IMR-90 (cell line): ENCODE data around the gene PLXNA4. TPM values are rescaled to one million over a fixed set of nuclear protein-coding genes. Genes with fewer than 3 reads are reported as not detected.

ENCODE experiments used
- ATAC-seq: fragments of 200-7000 bp; cut with Tn5 transposase; 2 replicates; pipeline ENCODE4 v1.9.1; 2020; ENCODE audit warnings: low read depth, mild to moderate bottlenecking, moderate library complexity
- BruUV-seq: library from RNA; stranded (reverse); fragments of 400-500 nt; replicated peaks from 2 replicates; lab custom pipeline; 2021; lab: Mats Ljungman, UMichigan
- CTCF ChIA-PET: fragments of 300-600 bp; formaldehyde crosslinking; extraction: SDS; loops from one replicate; lab custom pipeline; 2021; ENCODE audit warnings: antibody characterized with exemption; lab: Yijun Ruan, JAX
- POLR2A ChIA-PET: fragments of 300-600 bp; sonication (Branson Sonifier 250); formaldehyde crosslinking; loops from one replicate; lab custom pipeline; 2022; ENCODE audit warnings: antibody characterized with exemption; ENCODE audit not compliant: unreplicated experiment; lab: Charles Lee
- DNase-seq: peaks from one replicate; pipeline ENCODE4 v3.0.0; 2013
- H2AFZ ChIP-seq: replicated peaks from 2 replicates; pipeline ENCODE3; 2013; ENCODE audit warnings: low read length, mild to moderate bottlenecking; ENCODE audit not compliant: poor library complexity
- H2AK5ac ChIP-seq: 2 replicates; pipeline ENCODE4 v1.6.1; 2013; ENCODE audit warnings: low read depth, low read length, inconsistent platforms
- H2AK9ac ChIP-seq: replicated peaks from 2 replicates; pipeline ENCODE3; 2013; ENCODE audit warnings: mild to moderate bottlenecking, low read depth, low read length, moderate library complexity; ENCODE audit not compliant: poor library complexity
- H2BK120ac ChIP-seq: 2 replicates; pipeline ENCODE4 v1.6.1; 2013; ENCODE audit warnings: low read depth, low read length, inconsistent platforms
- H2BK15ac ChIP-seq: 3 replicates; pipeline ENCODE4 v1.6.1; 2013; ENCODE audit warnings: low read depth, low read length, inconsistent platforms
- H2BK20ac ChIP-seq: 2 replicates; pipeline ENCODE4 v1.6.1; 2013; ENCODE audit warnings: low read depth, mild to moderate bottlenecking, inconsistent platforms, low read length, moderate library complexity
- H2BK5ac ChIP-seq: 2 replicates; pipeline ENCODE4 v1.6.1; 2013; ENCODE audit warnings: mild to moderate bottlenecking, low read depth, low read length, inconsistent platforms; ENCODE audit not compliant: poor library complexity, severe bottlenecking
- H3K14ac ChIP-seq: replicated peaks from 2 replicates; pipeline ENCODE4 v1.6.1; 2013; ENCODE audit warnings: low read depth, low read length, inconsistent platforms
- H3K18ac ChIP-seq: 2 replicates; pipeline ENCODE4 v1.6.1; 2013; ENCODE audit warnings: low read depth, low read length, control low read depth
- H3K23ac ChIP-seq: 2 replicates; pipeline ENCODE4 v1.6.1; 2013; ENCODE audit warnings: low read depth, low read length, inconsistent platforms
- H3K27ac ChIP-seq: 2 replicates; pipeline ENCODE4 v1.5.1; 2013; ENCODE audit warnings: mild to moderate bottlenecking, control low read depth, low read length; ENCODE audit not compliant: insufficient read depth
- H3K27me3 ChIP-seq: 2 replicates; pipeline ENCODE4 v1.6.1; 2013; ENCODE audit warnings: low read length; ENCODE audit not compliant: control insufficient read depth, insufficient read depth
- H3K36me3 ChIP-seq: 2 replicates; pipeline ENCODE4 v1.6.1; 2013; ENCODE audit warnings: low read length, mixed read lengths; ENCODE audit not compliant: control insufficient read depth, insufficient read depth
- H3K4ac ChIP-seq: 2 replicates; pipeline ENCODE4 v1.6.1; 2013; ENCODE audit warnings: low read depth, low read length, inconsistent platforms
- H3K4me1 ChIP-seq: 2 replicates; pipeline ENCODE4 v1.6.1; 2013; ENCODE audit warnings: low read length, mixed read lengths; ENCODE audit not compliant: control insufficient read depth, insufficient read depth
- H3K4me2 ChIP-seq: 2 replicates; pipeline ENCODE4 v1.6.1; 2013; ENCODE audit warnings: low read depth, mild to moderate bottlenecking, control low read depth, low read length, moderate library complexity
- H3K4me3 ChIP-seq: 2 replicates; pipeline ENCODE4 v1.5.1; 2013; ENCODE audit warnings: low read depth, mild to moderate bottlenecking, control low read depth, low read length, moderate library complexity; ENCODE audit not compliant: insufficient read depth
- H3K56ac ChIP-seq: 2 replicates; pipeline ENCODE4 v1.6.1; 2013; ENCODE audit warnings: low read length, inconsistent platforms; ENCODE audit not compliant: insufficient read depth; ENCODE audit errors: extremely low read depth
- H3K79me1 ChIP-seq, 2 experiments: 2 replicates each; pipeline ENCODE4 v1.6.1; 2013; ENCODE audit warnings: low read length in 2 of 2, inconsistent platforms in 1 of 2, low read depth in 1 of 2
- H3K9ac ChIP-seq: 2 replicates; pipeline ENCODE4 v1.6.1; 2013; ENCODE audit warnings: low read depth, low read length, control low read depth
- H3K9me1 ChIP-seq: 2 replicates; pipeline ENCODE4 v1.6.1; 2013; ENCODE audit warnings: low read length, inconsistent platforms; ENCODE audit not compliant: insufficient read depth
- H3K9me3 ChIP-seq: 2 replicates; pipeline ENCODE4 v1.6.1; 2013; ENCODE audit warnings: low read length; ENCODE audit not compliant: control insufficient read depth, insufficient read depth
- H4K20me1 ChIP-seq: 2 replicates; pipeline ENCODE4 v1.6.1; 2013; ENCODE audit warnings: low read length, inconsistent platforms; ENCODE audit not compliant: insufficient read depth
- H4K5ac ChIP-seq: 2 replicates; pipeline ENCODE4 v1.6.1; 2013; ENCODE audit warnings: mild to moderate bottlenecking, low read depth, low read length, control low read depth
- H4K8ac ChIP-seq, 2 experiments: 2 replicates each; pipeline ENCODE4 v1.6.1; 2013; ENCODE audit warnings: low read depth in 2 of 2, low read length in 2 of 2, control low read depth in 1 of 2, inconsistent platforms in 1 of 2
- H4K91ac ChIP-seq: 2 replicates; pipeline ENCODE4 v1.6.1; 2013; ENCODE audit warnings: low read depth, low read length, inconsistent platforms; ENCODE audit not compliant: insufficient read depth
- RFX5 ChIP-seq: IDR thresholded peaks from 2 replicates; pipeline ENCODE4 v1.8.0; 2012; ENCODE audit warnings: low read depth, mild to moderate bottlenecking, low read length, moderate library complexity
- WGBS, 2 experiments: methylation state at CpG; one replicate each; pipeline versions ENCODE4 v1.1.5 to v1.1.7; 2013; ENCODE audit warnings: missing lambda C conversion rate in 2 of 2; ENCODE audit not compliant: insufficient read length in 1 of 2; ENCODE audit errors: extremely low coverage in 2 of 2; 5-methylcytosine and 5-hydroxymethylcytosine counted together
- dilution Hi-C: fragments of 300-500 bp; cut with HindIII; formaldehyde crosslinking; loops from one replicate; pipeline ENCODE4 v1.14.3; 2018; ENCODE audit warnings: low sequenced_read_pairs; ENCODE audit not compliant: unreplicated experiment
- in situ Hi-C: fragments of 300-500 bp; cut with MboI; formaldehyde crosslinking; loops from 3 replicates; pipeline ENCODE4 v1.14.3; 2019; ENCODE audit warnings: low sequenced_read_pairs, inconsistent platforms, mixed read lengths
- intact Hi-C: fragments of 100-400 bp; cut with micrococcal nuclease; formaldehyde crosslinking; loops from 2 replicates; pipeline ENCODE4 v1.10.0; 2022
- polyA plus RNA-seq, 3 experiments: library from polyadenylated mRNA; depleted of rRNA; stranded (reverse); fragments of >200 nt; gene quantifications; 2 replicates each; pipeline ENCODE4 v1.2.3, GENCODE V29; 2012; ENCODE audit warnings: low replicate concordance in 1 of 3
- total RNA-seq: library from RNA; depleted of rRNA; stranded (reverse); fragments of >200 nt; gene quantifications from 2 replicates; pipeline ENCODE4 v1.2.3, GENCODE V29; 2012

PLXNA4 gene
- total and polyA plus RNA-seq, 2 of the 4 experiments (the other 2 are of a cell fraction) = under 0.01 TPM

GRCh38 chr7:132292803-132293202 lies 283.5 kb downstream of the PLXNA4 start:
- H3K4ac ChIP-seq = no peak overlapping the region
- H2BK5ac ChIP-seq = no peak overlapping the region
- no peak overlapping the region for H3K23ac ChIP-seq
- intact Hi-C loops = no loop called here
- no TSS peak for BruUV-seq
- no peaks in the 10 kb centered on the region for H3K36me3 ChIP-seq
- dilution Hi-C loops = no loop called here
- no peak overlapping the region for H3K27ac ChIP-seq
- H2BK20ac ChIP-seq = no peak overlapping the region
- no peaks in the 10 kb centered on the region for H3K4me1 ChIP-seq
- H3K4me2 ChIP-seq = no peak overlapping the region
- no peak overlapping the region for H4K91ac ChIP-seq
- ChIA-PET POLR2A (no interaction called here), CTCF (interaction anchor here (0.6 kb wide), 1 partner anchor 576 kb away, joined by 5 read pairs; no protein-coding TSS in a partner anchor)
- no peak for DNase-seq
- H4K8ac ChIP-seq = no peak overlapping the region
- H2BK120ac ChIP-seq = no peak overlapping the region
- no peaks in the 10 kb centered on the region for H3K79me1 ChIP-seq
- no peaks in the 10 kb centered on the region for H3K27me3 ChIP-seq
- no peaks in the 10 kb centered on the region for H3K9me1 ChIP-seq
- WGBS, 2 experiments = 51% methylated on average over 4 of the region's 4 CpGs; no CpG with 5 or more reads in 1 of the 2 experiments
- H3K4me3 ChIP-seq = no peak overlapping the region
- in situ Hi-C loops = no loop called here
- TF ChIP-seq RFX5 = no peak
- ATAC-seq = no peak
- H3K9ac ChIP-seq = no peak overlapping the region
- no peaks in the 10 kb centered on the region for H4K20me1 ChIP-seq
- H2AFZ ChIP-seq = no peak overlapping the region
- H3K18ac ChIP-seq = no peak overlapping the region
- H2AK5ac ChIP-seq = no peak overlapping the region
- no peak overlapping the region for H3K14ac ChIP-seq
- H4K5ac ChIP-seq = no peak overlapping the region
- no peak overlapping the region for H2AK9ac ChIP-seq
- no peaks in the 10 kb centered on the region for H3K9me3 ChIP-seq
- H2BK15ac ChIP-seq = no peak overlapping the region
- no peak overlapping the region for H3K56ac ChIP-seq
